HCT116 (cell line): ENCODE data around the gene PTPN9. TPM values are rescaled to one million over a fixed set of nuclear protein-coding genes. Genes with fewer than 3 reads are reported as not detected.

ENCODE experiments used
- ATAC-seq: fragments of 200-7000 bp; cut with Tn5 transposase; 2 replicates; pipeline ENCODE4 v1.9.1; 2020; ENCODE audit warnings: mild to moderate bottlenecking, moderate library complexity
- BruUV-seq: library from RNA; stranded (reverse); fragments of 400-500 nt; replicated peaks from 2 replicates; lab custom pipeline; 2021; lab: Mats Ljungman, UMichigan
- CTCF ChIA-PET: fragments of 300-600 bp; sonication (Branson Sonifier 250); formaldehyde crosslinking; loops from one replicate; lab custom pipeline; 2021; ENCODE audit warnings: antibody characterized with exemption; lab: Charles Lee
- POLR2A ChIA-PET: fragments of 300-600, 350-600 bp; sonication (Branson Sonifier 250); formaldehyde crosslinking; loops from one replicate; lab custom pipeline; 2021; ENCODE audit warnings: antibody characterized with exemption; lab: Charles Lee
- RAD21 ChIA-PET, 2 experiments: fragments of 300-600 bp; sonication (Branson Sonifier 250); formaldehyde crosslinking; loops; one replicate each; lab custom pipeline; 2023; ENCODE audit warnings: low total read pairs in 2 of 2; ENCODE audit not compliant: uncharacterized antibody in 2 of 2, unreplicated experiment in 2 of 2, low non-redundant PET in 1 of 2; lab: Charles Lee
- DNase-seq: peaks from one replicate; pipeline ENCODE4 v3.0.0-alpha.2; 2010; ENCODE audit warnings: low read depth, low spot score
- H2AFZ ChIP-seq: fragments of 200-600 bp; shearing (Covaris generic), sonication (generic); 2 replicates; pipeline ENCODE4 v1.6.1; 2017; ENCODE audit warnings: low read depth, mixed run types, mixed read lengths, antibody characterized with exemption, low read length; ENCODE audit not compliant: poor library complexity, severe bottlenecking
- H3K27ac ChIP-seq: 2 replicates; pipeline ENCODE4 v1.5.1; 2012; ENCODE audit warnings: low read depth, low read length
- H3K27me3 ChIP-seq: fragments of 200-600 bp; sonication (generic); 2 replicates; pipeline ENCODE4 v1.6.1; 2016; ENCODE audit warnings: mixed run types, low read length, mixed read lengths; ENCODE audit not compliant: insufficient read depth
- H3K36me3 ChIP-seq, 2 experiments: fragments of 200-500 bp in 1 of 2; fragments of 200-600 bp in 1 of 2; sonication (Bioruptor generic) in 1 of 2; sonication (generic) in 1 of 2; 2 replicates each; pipeline versions ENCODE4 v1.5.1 to v1.6.1; 2014 to 2016; ENCODE audit warnings: low read length in 2 of 2, inconsistent platforms in 1 of 2, mixed read lengths in 1 of 2, mixed run types in 1 of 2; ENCODE audit not compliant: insufficient read depth in 2 of 2, control insufficient read depth in 1 of 2
- H3K4me1 ChIP-seq, 2 experiments: fragments of 200-600 bp in 1 of 2; sonication (generic) in 1 of 2; 2 replicates each; pipeline versions ENCODE4 v1.5.1 to v1.6.1; 2012 to 2017; ENCODE audit warnings: low read length in 2 of 2, inconsistent platforms in 1 of 2, mild to moderate bottlenecking in 1 of 2, mixed read lengths in 1 of 2, mixed run types in 1 of 2, moderate library complexity in 1 of 2; ENCODE audit not compliant: insufficient read depth in 2 of 2, control insufficient read depth in 1 of 2
- H3K4me2 ChIP-seq: fragments of 200-600 bp; sonication (generic); 2 replicates; pipeline ENCODE4 v1.6.1; 2017; ENCODE audit warnings: mixed run types, low read length, mixed read lengths
- H3K4me3 ChIP-seq, 2 experiments: fragments of 200-600 bp in 1 of 2; sonication (generic) in 1 of 2; replicated peaks in 1 of 2; 2 replicates each; pipeline ENCODE4 v1.5.1; 2011 to 2016; ENCODE audit warnings: low read length in 2 of 2, control low read depth in 1 of 2, low read depth in 1 of 2, mild to moderate bottlenecking in 1 of 2, mixed read lengths in 1 of 2, mixed run types in 1 of 2
- H3K79me2 ChIP-seq: fragments of 200-600 bp; sonication (generic); 2 replicates; pipeline ENCODE4 v1.6.1; 2017; ENCODE audit warnings: mild to moderate bottlenecking, mixed run types, low read length, moderate library complexity, mixed read lengths; ENCODE audit not compliant: insufficient read depth
- H3K9ac ChIP-seq: fragments of 200-600 bp; sonication (generic); 2 replicates; pipeline ENCODE4 v1.6.1; 2016; ENCODE audit warnings: low read length, mixed read lengths
- H3K9me2 ChIP-seq: fragments of 200-600 bp; sonication (generic), shearing (Covaris generic); 2 replicates; pipeline ENCODE4 v1.6.1; 2017; ENCODE audit warnings: mixed run types, mild to moderate bottlenecking, moderate library complexity; ENCODE audit not compliant: insufficient read depth
- H3K9me3 ChIP-seq, 2 experiments: fragments of 200-500 bp in 1 of 2; fragments of 200-600 bp in 1 of 2; sonication (Bioruptor generic) in 1 of 2; sonication (generic) in 1 of 2; 2 replicates each; pipeline ENCODE4 v1.6.1; 2014 to 2017; ENCODE audit warnings: low read length in 2 of 2, mixed read lengths in 2 of 2, inconsistent platforms in 1 of 2, low read depth in 1 of 2, mild to moderate bottlenecking in 1 of 2, mixed run types in 1 of 2, moderate library complexity in 1 of 2; ENCODE audit not compliant: control insufficient read depth in 1 of 2, insufficient read depth in 1 of 2
- H4K20me1 ChIP-seq: fragments of 200-600 bp; sonication (generic), shearing (Covaris generic); 2 replicates; pipeline ENCODE4 v1.6.1; 2017; ENCODE audit warnings: mixed run types, mild to moderate bottlenecking, moderate library complexity; ENCODE audit not compliant: insufficient read depth
- ELF1 ChIP-seq: IDR thresholded peaks from 2 replicates; pipeline ENCODE4 v1.6.1; 2012; ENCODE audit warnings: low read depth, borderline replicate concordance
- EZH2 ChIP-seq: fragments of 200-600 bp; sonication (generic); IDR thresholded peaks from 2 replicates; pipeline ENCODE4 v1.6.1; 2017; ENCODE audit warnings: antibody characterized with exemption, mixed run types
- JUND ChIP-seq: IDR thresholded peaks from 2 replicates; pipeline ENCODE4 v1.6.1; 2012
- POLR2A ChIP-seq: IDR thresholded peaks from 2 replicates; pipeline ENCODE4 v1.7.0; 2011; ENCODE audit warnings: borderline replicate concordance; ENCODE audit not compliant: insufficient read depth, insufficient read length; ENCODE audit errors: extremely low read depth
- POLR2AphosphoS5 ChIP-seq: IDR thresholded peaks from 2 replicates; pipeline ENCODE4 v1.6.1; 2011; ENCODE audit warnings: mild to moderate bottlenecking, low read depth, low read length, moderate library complexity
- SIN3A ChIP-seq: IDR thresholded peaks from 2 replicates; pipeline ENCODE4 v1.6.1; 2012; ENCODE audit warnings: low read depth
- SP1 ChIP-seq: IDR thresholded peaks from 2 replicates; pipeline ENCODE4 v1.6.1; 2012; ENCODE audit warnings: low read depth
- SRF ChIP-seq: IDR thresholded peaks from 2 replicates; pipeline ENCODE4 v1.6.1; 2012; ENCODE audit warnings: low read depth
- YY1 ChIP-seq: IDR thresholded peaks from 2 replicates; pipeline ENCODE4 v1.6.1; 2011; ENCODE audit warnings: low read length, low read depth, moderate library complexity, mild to moderate bottlenecking; ENCODE audit not compliant: insufficient replicate concordance; ENCODE audit errors: extremely low read depth
- ZFX ChIP-seq: fragments of 450-650 bp; IDR thresholded peaks from 2 replicates; pipeline ENCODE4 v1.6.1; 2017
- intact Hi-C: fragments of 100-400 bp; cut with micrococcal nuclease; formaldehyde crosslinking; loops from 2 replicates; pipeline ENCODE4 v1.10.0; 2022
- total RNA-seq: library from RNA; stranded (reverse); gene quantifications from one replicate; pipeline ENCODE4 v1.2.1, GENCODE V29; 2021; ENCODE audit not compliant: unreplicated experiment
- TF ChIP-seq, protein P1 (sequence below): IDR thresholded peaks from 2 replicates; pipeline ENCODE4 v1.6.1; 2012
- TF ChIP-seq, protein P2 (sequence below), 3 experiments: fragments of 200-600 bp in 1 of 3; sonication (generic) in 1 of 3; IDR thresholded peaks in 2 of 3; conservative IDR thresholded peaks in 1 of 3; 2 replicates each; pipeline ENCODE4 v1.5.1; 2012 to 2017; ENCODE audit warnings: low read depth in 2 of 3, low read length in 2 of 3, antibody characterized with exemption in 1 of 3, borderline replicate concordance in 1 of 3, control low read depth in 1 of 3, mild to moderate bottlenecking in 1 of 3, mixed read lengths in 1 of 3, mixed run types in 1 of 3, moderate library complexity in 1 of 3; ENCODE audit not compliant: insufficient read depth in 1 of 3
- TF ChIP-seq, protein P3 (sequence below): IDR thresholded peaks from 2 replicates; pipeline ENCODE4 v1.6.1; 2012; ENCODE audit warnings: low read depth

Gene PTPN9
- total RNA-seq, 1 experiment from 2014 or later, result 21.1 TPM

DNA sequence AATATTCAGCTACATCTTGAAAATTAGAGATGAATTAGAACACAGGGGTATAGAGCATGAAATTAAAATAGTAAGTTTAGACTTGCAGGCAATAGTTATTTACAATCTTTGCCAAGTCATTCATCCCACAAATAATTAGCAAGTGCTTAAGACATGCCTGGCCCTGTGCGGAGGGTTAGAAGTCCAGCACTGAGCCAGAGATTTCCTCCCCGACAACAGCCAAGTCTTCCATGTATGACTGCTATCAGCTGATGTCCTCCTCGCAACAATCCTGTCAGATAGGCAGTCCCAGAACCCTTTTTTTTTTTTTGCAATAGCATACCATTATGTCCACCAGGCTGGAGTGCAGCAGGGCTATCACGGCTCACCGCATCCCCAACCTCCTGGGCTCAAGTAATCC is 142.2 kb downstream of the PTPN9 start:
- H3K27ac ChIP-seq, result no peak overlapping the region
- no peak for ATAC-seq
- no peaks in the 10 kb centered on the region for H4K20me1 ChIP-seq
- no peak overlapping the region for H3K4me2 ChIP-seq
- no peak for DNase-seq
- peaks cover 98% of the 10 kb centered on the region for H3K79me2 ChIP-seq
- no peak overlapping the region for H3K4me3 ChIP-seq
- H3K36me3 ChIP-seq, result peaks cover 0 to 4% of the 10 kb centered on the region in 2 experiments; a peak in 3 of 4 replicates
- no peaks in the 10 kb centered on the region for H3K9me2 ChIP-seq
- H3K4me1 ChIP-seq, result no peaks in the 10 kb centered on the region
- intact Hi-C loops, result no loop called here
- no TSS peak for BruUV-seq
- H2AFZ ChIP-seq, result no peak overlapping the region
- POLR2A ChIA-PET, result interaction anchor here (0.9 kb wide), 1 partner anchor 14 kb away, joined by 3 read pairs; the partner anchor contains the start of gene SIN3A
- TF ChIP-seq POLR2AphosphoS5, result no peak
- TF ChIP-seq, protein P1, sequence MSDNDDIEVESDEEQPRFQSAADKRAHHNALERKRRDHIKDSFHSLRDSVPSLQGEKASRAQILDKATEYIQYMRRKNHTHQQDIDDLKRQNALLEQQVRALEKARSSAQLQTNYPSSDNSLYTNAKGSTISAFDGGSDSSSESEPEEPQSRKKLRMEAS, result no peak
- TF ChIP-seq, all 23 proteins: peak for 0
- no peak overlapping the region for H3K9ac ChIP-seq
- ChIA-PET RAD21 (no interaction called here), CTCF (no interaction called here)
- H3K27me3 ChIP-seq, result no peaks in the 10 kb centered on the region
- H3K9me3 ChIP-seq, result no peaks in the 10 kb centered on the region

DNA sequence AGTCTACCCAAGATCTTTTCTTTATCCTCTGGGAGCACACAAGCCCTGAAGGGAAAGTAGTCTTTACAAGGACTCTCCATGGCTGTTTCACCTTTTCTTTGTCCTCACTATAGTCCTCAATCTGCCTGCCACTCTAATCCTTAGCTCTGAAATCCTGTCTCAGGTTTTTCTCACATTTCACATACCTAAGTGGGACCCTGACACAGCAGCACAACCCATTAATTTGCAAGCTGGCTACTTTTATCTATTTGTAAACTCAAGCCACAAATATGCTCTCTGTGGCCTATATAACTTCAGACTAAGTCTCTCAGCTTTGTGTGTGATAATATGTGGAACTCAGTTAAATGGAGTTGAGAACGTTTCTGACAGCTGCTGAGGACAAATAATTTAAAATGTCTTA is 147.4 kb downstream of the PTPN9 start:
- POLR2A ChIA-PET, result no interaction called here
- no peak overlapping the region for H2AFZ ChIP-seq
- H3K79me2 ChIP-seq, result peaks cover 84% of the 10 kb centered on the region
- DNase-seq (no peak), ATAC-seq (no peak)
- CTCF ChIA-PET, result interaction anchor here (0.8 kb wide), 1 partner anchor 402 kb away, joined by 3 read pairs; no protein-coding TSS in a partner anchor
- H3K9ac ChIP-seq, result no peak overlapping the region
- no peaks in the 10 kb centered on the region for H4K20me1 ChIP-seq
- no peak overlapping the region for H3K4me2 ChIP-seq
- intact Hi-C loops, result no loop called here
- H3K27me3 ChIP-seq, result no peaks in the 10 kb centered on the region
- H3K9me2 ChIP-seq, result no peaks in the 10 kb centered on the region
- no peaks in the 10 kb centered on the region for H3K9me3 ChIP-seq
- H3K27ac ChIP-seq, result no peak overlapping the region
- RAD21 ChIA-PET, result interaction anchor here in 1 of 2 experiments (0.8 kb wide), 1 partner anchor 209 kb away, joined by 3 read pairs; the partner anchor contains the start of gene IMP3
- H3K36me3 ChIP-seq, result peaks cover 11 to 19% of the 10 kb centered on the region in 2 experiments; a peak in 3 of 4 replicates
- no peak overlapping the region for H3K4me3 ChIP-seq
- BruUV-seq, result no TSS peak
- no peaks in the 10 kb centered on the region for H3K4me1 ChIP-seq
- TF ChIP-seq JUND, result no peak
- TF ChIP-seq ZFX, result no peak
- TF ChIP-seq SRF, result no peak
- no peak for TF ChIP-seq SIN3A
- TF ChIP-seq SP1, result no peak
- no peak for TF ChIP-seq EZH2
- TF ChIP-seq, protein P2, sequence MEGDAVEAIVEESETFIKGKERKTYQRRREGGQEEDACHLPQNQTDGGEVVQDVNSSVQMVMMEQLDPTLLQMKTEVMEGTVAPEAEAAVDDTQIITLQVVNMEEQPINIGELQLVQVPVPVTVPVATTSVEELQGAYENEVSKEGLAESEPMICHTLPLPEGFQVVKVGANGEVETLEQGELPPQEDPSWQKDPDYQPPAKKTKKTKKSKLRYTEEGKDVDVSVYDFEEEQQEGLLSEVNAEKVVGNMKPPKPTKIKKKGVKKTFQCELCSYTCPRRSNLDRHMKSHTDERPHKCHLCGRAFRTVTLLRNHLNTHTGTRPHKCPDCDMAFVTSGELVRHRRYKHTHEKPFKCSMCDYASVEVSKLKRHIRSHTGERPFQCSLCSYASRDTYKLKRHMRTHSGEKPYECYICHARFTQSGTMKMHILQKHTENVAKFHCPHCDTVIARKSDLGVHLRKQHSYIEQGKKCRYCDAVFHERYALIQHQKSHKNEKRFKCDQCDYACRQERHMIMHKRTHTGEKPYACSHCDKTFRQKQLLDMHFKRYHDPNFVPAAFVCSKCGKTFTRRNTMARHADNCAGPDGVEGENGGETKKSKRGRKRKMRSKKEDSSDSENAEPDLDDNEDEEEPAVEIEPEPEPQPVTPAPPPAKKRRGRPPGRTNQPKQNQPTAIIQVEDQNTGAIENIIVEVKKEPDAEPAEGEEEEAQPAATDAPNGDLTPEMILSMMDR (IDR thresholded peaks at IDR 0.05 in 2 of 3, conservative IDR thresholded peaks at IDR 0.05 in 1 of 3; ENCODE audit: borderline replicate concordance in 1 of 3, insufficient read depth in 1 of 3, low read depth in 2 of 3, low read length in 2 of 3), result no peak
- no peak for TF ChIP-seq YY1
- TF ChIP-seq, protein P3, sequence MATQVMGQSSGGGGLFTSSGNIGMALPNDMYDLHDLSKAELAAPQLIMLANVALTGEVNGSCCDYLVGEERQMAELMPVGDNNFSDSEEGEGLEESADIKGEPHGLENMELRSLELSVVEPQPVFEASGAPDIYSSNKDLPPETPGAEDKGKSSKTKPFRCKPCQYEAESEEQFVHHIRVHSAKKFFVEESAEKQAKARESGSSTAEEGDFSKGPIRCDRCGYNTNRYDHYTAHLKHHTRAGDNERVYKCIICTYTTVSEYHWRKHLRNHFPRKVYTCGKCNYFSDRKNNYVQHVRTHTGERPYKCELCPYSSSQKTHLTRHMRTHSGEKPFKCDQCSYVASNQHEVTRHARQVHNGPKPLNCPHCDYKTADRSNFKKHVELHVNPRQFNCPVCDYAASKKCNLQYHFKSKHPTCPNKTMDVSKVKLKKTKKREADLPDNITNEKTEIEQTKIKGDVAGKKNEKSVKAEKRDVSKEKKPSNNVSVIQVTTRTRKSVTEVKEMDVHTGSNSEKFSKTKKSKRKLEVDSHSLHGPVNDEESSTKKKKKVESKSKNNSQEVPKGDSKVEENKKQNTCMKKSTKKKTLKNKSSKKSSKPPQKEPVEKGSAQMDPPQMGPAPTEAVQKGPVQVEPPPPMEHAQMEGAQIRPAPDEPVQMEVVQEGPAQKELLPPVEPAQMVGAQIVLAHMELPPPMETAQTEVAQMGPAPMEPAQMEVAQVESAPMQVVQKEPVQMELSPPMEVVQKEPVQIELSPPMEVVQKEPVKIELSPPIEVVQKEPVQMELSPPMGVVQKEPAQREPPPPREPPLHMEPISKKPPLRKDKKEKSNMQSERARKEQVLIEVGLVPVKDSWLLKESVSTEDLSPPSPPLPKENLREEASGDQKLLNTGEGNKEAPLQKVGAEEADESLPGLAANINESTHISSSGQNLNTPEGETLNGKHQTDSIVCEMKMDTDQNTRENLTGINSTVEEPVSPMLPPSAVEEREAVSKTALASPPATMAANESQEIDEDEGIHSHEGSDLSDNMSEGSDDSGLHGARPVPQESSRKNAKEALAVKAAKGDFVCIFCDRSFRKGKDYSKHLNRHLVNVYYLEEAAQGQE, result no peak
- TF ChIP-seq POLR2A, result no peak
- no peak for TF ChIP-seq ELF1
